Measurements from ENCODE around the gene PSMC1.

Gene PSMC1

GRCh38 chr14:90302529-90303303, 46.4 kb downstream of the PSMC1 start:
- DNase-seq (ENCODE audit: low spot score), result no peak

- no peak for DNase-seq (ENCODE audit: low spot score)
Measured at GRCh38 chr14:90303473-90303872, 47.1 kb downstream of the PSMC1 start.

GRCh38 chr14:90304502-90304901, 48.1 kb downstream of the PSMC1 start:
- no peak for DNase-seq (ENCODE audit: low spot score)

- DNase-seq (ENCODE audit: low spot score), result no peak
Measured at GRCh38 chr14:90305176-90305601, 48.8 kb downstream of the PSMC1 start.

DNA sequence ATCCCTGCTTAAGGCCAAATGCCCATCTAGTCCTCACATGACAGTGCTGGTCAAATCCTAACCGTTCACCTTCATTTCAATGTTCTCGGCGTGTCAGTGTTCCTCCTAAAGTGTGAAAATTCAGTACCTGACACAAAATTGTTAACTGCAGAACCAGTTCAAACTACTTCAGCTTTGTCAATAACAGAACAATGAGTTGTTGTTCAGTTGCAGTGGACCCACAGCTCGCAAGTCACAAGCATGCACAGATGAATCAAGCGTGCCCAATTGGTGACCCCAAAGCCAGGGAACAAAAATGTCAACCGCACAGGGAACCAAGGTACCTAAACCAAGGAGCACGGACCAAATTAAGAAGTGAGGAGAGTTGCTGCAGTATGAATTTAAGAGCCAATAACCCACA, 52.2 kb downstream of the PSMC1 start:
- no peak for DNase-seq (ENCODE audit: low spot score)

GRCh38 chr14:90317286-90317685, 60.9 kb downstream of the PSMC1 start:
- no peak for DNase-seq (ENCODE audit: low spot score)

DNA sequence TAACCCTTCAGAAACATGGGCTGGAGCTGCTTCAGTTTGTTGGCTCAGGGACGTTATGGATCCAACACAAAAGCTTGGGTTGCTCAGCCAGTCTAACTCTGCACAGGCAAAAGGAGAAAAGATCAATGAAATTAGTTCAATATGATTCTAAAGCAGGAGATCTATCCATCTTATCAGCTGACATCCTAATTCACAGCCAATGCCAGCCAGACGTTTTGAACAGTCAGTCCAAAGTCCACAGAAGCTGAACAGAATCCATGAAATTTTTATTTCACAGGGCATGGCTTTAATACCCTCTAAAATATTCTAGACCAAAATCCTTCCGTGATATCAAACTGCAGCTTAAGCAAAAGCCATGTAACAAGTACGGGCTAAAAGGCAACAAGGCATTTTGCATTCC, 61.7 kb downstream of the PSMC1 start:
- DNase-seq (ENCODE audit: low spot score), result no peak

GRCh38 chr14:90319173-90319572, 62.8 kb downstream of the PSMC1 start:
- DNase-seq (ENCODE audit: low spot score), result peak; percentile 11

DNA sequence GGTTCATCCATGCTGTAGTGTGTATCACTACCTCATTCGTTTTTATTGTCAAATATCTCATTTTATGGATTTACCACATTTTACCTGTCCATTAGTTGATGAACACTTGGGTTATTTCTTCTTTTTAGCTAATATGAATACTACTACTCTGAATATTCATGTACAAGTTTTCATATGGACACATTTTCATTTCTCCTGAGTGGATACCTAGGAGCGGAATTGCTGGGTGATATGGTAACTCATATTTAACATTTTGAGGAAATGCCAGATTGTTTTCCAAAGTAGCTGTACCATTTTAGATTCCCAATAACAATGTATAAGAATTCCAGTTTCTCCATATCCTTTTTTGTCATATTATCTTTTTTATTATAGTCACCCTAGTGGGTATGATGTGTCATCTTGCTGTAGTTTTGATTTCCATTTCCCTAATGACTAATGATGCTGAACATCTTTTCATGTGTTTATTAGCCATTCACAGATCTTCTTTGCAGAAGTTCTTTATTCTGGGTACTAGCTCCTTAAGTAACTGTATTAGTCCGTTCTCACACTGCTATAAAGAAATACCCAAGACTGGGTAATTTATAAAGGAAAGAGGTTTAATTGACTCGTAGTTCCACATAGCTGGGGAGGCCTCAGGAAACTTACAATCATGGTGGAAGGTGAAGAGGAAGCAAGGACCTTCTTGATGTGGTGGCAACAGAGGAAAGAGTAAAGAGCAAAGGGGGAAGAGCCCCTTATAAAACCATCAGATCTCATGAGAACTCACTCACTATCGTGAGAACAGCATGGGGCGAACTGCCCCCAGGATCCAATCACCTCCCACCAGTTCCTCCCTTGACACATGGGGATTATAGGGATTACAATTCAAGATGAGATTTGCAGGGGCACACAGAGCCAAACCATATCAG, 63.5 kb downstream of the PSMC1 start:
- DNase-seq (ENCODE audit: low spot score), result no peak

GRCh38 chr14:90321891-90322290, 65.5 kb downstream of the PSMC1 start:
- no peak for DNase-seq (ENCODE audit: low spot score)
